ENCODE results near the gene RGS14. TPM values are rescaled to one million over a fixed set of nuclear protein-coding genes. Genes with fewer than 3 reads are reported as not detected.
"Not testable (repeated sequence)": the region's sequence is repeated elsewhere in the genome, so short reads cannot be mapped to it uniquely, and the experiment has no call there.

The RGS14 gene
- total and polyA plus RNA-seq, 9 donors = 0.73 to 27.0 (median 7.2) TPM

DNA sequence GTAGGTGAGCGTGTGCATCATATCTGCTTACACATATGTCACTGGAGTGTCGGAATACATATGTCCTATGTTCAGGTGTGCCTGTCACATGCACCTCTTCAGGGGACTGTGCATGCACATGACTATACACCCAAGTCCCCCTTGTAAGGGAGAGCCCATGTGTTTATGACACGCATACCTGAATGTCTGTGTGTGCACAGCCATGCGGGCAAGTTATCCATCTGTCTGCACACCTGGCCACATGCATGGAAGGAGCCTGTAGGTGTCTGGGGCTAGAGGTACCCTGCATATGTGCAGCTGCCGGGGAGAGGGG, 622 bp upstream of the RGS14 start:
- Histone ChIP-seq H3K27me3 (no peaks in the 10 kb centered on the region), H3K4me1 (ENCODE audit: insufficient read depth) (peaks cover 1% of the 10 kb centered on the region), H3K36me3 (no peaks in the 10 kb centered on the region), H3K4me3 (no peak overlapping the region), H3K27ac (no peak overlapping the region), H3K9me3 (no peaks in the 10 kb centered on the region)
- WGBS, 3 donors = 79 to 82% (median 80%) methylated on average over 5 of the region's 5 CpGs
- TF ChIP-seq, protein P1, sequence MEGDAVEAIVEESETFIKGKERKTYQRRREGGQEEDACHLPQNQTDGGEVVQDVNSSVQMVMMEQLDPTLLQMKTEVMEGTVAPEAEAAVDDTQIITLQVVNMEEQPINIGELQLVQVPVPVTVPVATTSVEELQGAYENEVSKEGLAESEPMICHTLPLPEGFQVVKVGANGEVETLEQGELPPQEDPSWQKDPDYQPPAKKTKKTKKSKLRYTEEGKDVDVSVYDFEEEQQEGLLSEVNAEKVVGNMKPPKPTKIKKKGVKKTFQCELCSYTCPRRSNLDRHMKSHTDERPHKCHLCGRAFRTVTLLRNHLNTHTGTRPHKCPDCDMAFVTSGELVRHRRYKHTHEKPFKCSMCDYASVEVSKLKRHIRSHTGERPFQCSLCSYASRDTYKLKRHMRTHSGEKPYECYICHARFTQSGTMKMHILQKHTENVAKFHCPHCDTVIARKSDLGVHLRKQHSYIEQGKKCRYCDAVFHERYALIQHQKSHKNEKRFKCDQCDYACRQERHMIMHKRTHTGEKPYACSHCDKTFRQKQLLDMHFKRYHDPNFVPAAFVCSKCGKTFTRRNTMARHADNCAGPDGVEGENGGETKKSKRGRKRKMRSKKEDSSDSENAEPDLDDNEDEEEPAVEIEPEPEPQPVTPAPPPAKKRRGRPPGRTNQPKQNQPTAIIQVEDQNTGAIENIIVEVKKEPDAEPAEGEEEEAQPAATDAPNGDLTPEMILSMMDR (IDR thresholded peaks at IDR 0.05) = no peak
- TF ChIP-seq POLR2A (IDR thresholded peaks at IDR 0.05) (no peak), EP300 (IDR thresholded peaks at IDR 0.05) (no peak)
- DNase-seq = no peak
- intact Hi-C loops (cut with DNase I) = no loop called here

DNA sequence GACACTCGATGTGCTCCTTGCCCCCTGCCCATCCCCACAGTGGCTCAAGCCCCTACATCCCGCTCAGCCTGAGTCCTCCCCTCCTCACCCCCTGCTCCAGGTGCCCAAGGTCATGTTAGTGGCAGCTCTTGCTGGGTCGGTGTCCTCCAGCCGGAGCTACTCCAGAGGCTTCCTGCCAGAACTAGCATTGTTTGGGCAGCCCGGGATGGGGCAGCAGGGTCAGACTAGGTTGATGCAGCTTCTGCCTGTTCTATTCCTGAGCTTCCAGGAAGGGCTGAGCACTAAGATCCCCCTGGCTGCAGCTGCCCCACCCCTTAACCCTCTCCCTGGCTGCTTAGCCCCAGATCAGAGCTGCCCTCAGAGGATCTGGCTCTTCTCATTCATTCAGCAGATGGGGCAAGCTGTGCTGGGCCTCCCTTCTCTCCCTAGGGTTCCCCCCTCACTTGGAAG, 671 bp downstream of the RGS14 start:
- no peak for TF ChIP-seq EP300 (IDR thresholded peaks at IDR 0.05)
- TF ChIP-seq, protein P1 (IDR thresholded peaks at IDR 0.05) = no peak
- TF ChIP-seq POLR2A (IDR thresholded peaks at IDR 0.05) = no peak
- H3K36me3 ChIP-seq = no peaks in the 10 kb centered on the region
- H3K27ac ChIP-seq = no peak overlapping the region
- no peak for DNase-seq
- H3K27me3 ChIP-seq = no peaks in the 10 kb centered on the region
- H3K4me1 ChIP-seq (ENCODE audit: insufficient read depth) = peaks cover 2% of the 10 kb centered on the region
- H3K9me3 ChIP-seq = no peaks in the 10 kb centered on the region
- WGBS, 3 donors = 32 to 39% (median 36%) methylated on average over 4 to 5 of the region's 5 CpGs
- intact Hi-C loops (cut with DNase I) = no loop called here
- H3K4me3 ChIP-seq = peak overlapping the region; percentile 18

DNA sequence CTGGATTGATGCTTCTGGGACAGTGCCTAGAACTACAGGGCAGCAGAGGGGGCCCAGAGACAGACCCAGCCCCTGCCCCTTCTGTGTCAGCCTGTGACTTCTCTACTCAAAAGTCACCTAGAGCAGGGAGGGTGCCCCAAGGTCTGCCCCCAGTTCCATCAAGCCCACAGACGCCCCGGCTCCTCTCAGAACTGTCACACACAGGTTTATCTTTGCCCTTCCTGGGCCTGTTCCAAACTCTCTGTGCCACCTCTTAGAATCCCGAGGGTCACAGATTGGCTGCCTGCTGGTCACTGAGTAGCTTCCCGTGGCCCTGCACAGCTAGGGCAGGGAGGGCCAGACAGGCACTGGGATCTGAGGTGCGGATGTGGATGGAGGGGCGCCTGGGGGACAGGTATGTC, 1.7 kb downstream of the RGS14 start:
- 63 to 91% (median 67%) methylated on average over 6 of the region's 6 CpGs for WGBS, 3 donors
- H3K4me1 ChIP-seq (ENCODE audit: insufficient read depth) = peaks cover 2% of the 10 kb centered on the region
- H3K27ac ChIP-seq = no peak overlapping the region
- intact Hi-C loops (cut with DNase I) = no loop called here
- H3K27me3 ChIP-seq = no peaks in the 10 kb centered on the region
- TF ChIP-seq POLR2A (IDR thresholded peaks at IDR 0.05) (no peak), EP300 (IDR thresholded peaks at IDR 0.05) (no peak)
- TF ChIP-seq, protein P1 (IDR thresholded peaks at IDR 0.05) = no peak
- H3K9me3 ChIP-seq = no peaks in the 10 kb centered on the region
- H3K36me3 ChIP-seq = no peaks in the 10 kb centered on the region
- DNase-seq = no peak
- H3K4me3 ChIP-seq = no peak overlapping the region

DNA sequence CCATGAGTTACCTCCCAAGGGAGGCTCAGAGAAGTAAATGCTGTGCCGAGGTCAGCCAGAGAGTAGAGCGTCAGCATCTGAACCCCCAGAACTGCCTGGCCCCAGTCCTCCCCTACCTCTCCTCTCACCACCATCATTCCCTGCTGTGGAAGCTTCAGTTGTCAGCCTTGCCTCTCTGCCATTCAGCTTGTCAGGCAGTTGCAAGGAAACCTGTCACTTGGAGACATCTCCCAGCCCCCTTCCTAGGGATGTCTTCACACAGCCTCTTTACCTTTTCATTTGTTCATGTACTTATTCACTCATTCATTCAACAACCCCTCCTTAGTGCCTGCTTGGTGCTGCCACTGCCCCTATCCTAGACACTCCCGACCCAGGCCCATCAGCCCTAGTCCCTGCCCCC, 2.1 kb downstream of the RGS14 start:
- H3K36me3 ChIP-seq = no peaks in the 10 kb centered on the region
- TF ChIP-seq, protein P1 (IDR thresholded peaks at IDR 0.05) = no peak
- no peak for TF ChIP-seq POLR2A (IDR thresholded peaks at IDR 0.05)
- no peak for TF ChIP-seq EP300 (IDR thresholded peaks at IDR 0.05)
- intact Hi-C loops (cut with DNase I) = loop anchor here in 1 of 4 donors (10.0 kb wide), 1 partner anchor 245 kb away; no protein-coding TSS in a partner anchor
- DNase-seq = no peak
- H3K27ac ChIP-seq = no peak overlapping the region
- 70 to 73% (median 70%) methylated on average over 3 of the region's 3 CpGs for WGBS, 3 donors
- H3K9me3 ChIP-seq = no peaks in the 10 kb centered on the region
- H3K4me3 ChIP-seq = no peak overlapping the region
- H3K27me3 ChIP-seq = no peaks in the 10 kb centered on the region
- peaks cover 2% of the 10 kb centered on the region for H3K4me1 ChIP-seq (ENCODE audit: insufficient read depth)

DNA sequence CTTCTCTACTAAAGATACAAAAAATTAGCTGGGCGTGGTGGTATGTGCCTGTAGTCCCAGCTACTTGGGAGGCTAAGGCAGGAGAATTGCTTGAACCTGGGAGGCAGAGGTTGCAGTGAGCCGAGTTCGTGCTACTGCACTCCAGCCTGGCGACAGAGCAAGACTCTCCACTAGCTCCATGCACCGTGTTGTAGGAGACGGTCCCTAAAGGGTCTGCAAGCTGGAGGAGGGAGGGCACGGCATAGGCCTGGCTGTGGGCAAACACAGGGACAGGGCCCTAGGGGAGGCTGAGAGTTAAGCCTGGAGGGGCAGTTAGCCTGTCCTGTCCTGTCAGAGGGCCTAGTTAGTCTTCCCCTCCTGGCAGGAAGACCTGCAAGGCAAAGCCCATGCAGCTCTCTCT, 3.0 kb downstream of the RGS14 start:
- 75 to 82% (median 81%) methylated on average over 7 of the region's 7 CpGs for WGBS, 3 donors
- not testable (repeated sequence) for H3K27ac ChIP-seq; DNase-seq; H3K4me1 ChIP-seq (ENCODE audit: insufficient read depth); H3K36me3 ChIP-seq; H3K27me3 ChIP-seq; H3K4me3 ChIP-seq; H3K9me3 ChIP-seq
- intact Hi-C loops (cut with DNase I) = loop anchor here in 1 of 4 donors (10.0 kb wide), 1 partner anchor 246 kb away; no protein-coding TSS in a partner anchor
